ENCODE data around the gene SLC22A31. TPM values are rescaled to one million over a fixed set of nuclear protein-coding genes. Genes with fewer than 3 reads are reported as not detected.
A peak's percentile ranks its signal among the peaks of the same experiment; 100 is the strongest.

Gene SLC22A31
- total and polyA plus RNA-seq, 9 of the 15 experiments (the other 6 are each of a cell fraction or from before 2014, with no cell fraction given) = 0.29 to 2.2 (median 0.47) TPM; not detected in 3

DNA sequence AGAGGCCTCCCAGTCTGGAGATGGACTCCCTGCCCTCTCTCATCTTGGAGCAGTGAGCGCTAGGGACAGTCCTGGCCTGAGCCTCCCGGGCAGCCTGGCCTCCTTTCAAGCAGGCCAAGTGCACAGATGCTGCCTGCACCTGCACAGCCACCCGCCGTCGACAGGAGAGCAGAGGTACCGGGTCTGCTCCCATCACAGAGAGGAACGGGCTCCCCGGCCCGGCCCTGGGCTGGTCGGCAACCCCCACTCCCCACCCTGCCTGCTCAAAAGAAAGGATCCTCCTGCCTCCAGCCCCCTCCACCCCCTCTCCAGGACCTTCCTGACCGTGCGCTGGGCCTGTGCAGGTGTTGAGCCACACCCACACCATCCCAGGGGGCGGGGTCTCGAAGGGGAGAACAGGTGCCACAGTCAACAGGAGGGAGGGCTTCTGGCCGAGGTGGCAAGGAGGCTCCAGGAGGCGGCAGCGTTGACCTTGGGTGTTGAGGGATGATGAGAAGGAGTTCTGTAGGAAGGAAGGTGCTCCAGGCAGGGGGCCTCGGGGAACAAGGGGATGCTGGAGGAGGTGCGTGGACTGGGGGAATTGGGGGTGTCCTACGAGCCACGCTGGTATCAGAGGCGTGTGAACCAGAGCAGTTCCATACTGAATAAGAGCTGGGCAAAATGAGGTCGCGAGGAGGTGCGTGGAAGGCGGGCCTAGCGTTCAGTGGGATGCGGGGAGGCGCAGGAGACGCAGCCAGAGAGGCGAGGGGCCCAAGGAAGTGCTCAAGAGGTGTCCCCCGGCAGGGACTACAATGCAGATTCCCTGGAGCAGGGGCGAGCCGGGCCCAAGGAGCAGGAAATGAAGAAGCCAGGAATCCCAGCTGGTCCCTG is 29.8 kb downstream of the SLC22A31 start (continued):
- TF ChIP-seq, protein P1, sequence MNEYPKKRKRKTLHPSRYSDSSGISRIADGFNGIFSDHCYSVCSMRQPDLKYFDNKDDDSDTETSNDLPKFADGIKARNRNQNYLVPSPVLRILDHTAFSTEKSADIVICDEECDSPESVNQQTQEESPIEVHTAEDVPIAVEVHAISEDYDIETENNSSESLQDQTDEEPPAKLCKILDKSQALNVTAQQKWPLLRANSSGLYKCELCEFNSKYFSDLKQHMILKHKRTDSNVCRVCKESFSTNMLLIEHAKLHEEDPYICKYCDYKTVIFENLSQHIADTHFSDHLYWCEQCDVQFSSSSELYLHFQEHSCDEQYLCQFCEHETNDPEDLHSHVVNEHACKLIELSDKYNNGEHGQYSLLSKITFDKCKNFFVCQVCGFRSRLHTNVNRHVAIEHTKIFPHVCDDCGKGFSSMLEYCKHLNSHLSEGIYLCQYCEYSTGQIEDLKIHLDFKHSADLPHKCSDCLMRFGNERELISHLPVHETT (CRISPR knock-in tag; conservative IDR thresholded peaks at IDR 0.05 in 1 of 2, IDR thresholded peaks at IDR 0.05 in 1 of 2) = 0 out of 4 replicates have a peak, but pooled peaks of 1 of the 2 experiments have one; percentile 64
- TF ChIP-seq MAZ (CRISPR knock-in tag; conservative IDR thresholded peaks at IDR 0.05 in 1 of 2, IDR thresholded peaks at IDR 0.05 in 1 of 2) (peak in 1 of 2 experiments; percentile 20; a peak in 1 of 4 replicates), CEBPG (CRISPR knock-in tag; IDR thresholded peaks at IDR 0.05) (no peak), CEBPG (tag; conservative IDR thresholded peaks at IDR 0.05 in 1 of 2, IDR thresholded peaks at IDR 0.05 in 1 of 2) (no peak), HDAC2 (IDR thresholded peaks at IDR 0.05) (no peak), TBL1XR1 (IDR thresholded peaks at IDR 0.05; ENCODE audit: low read length in 2 of 2) (no peak), POLR2A (conservative IDR thresholded peaks at IDR 0.05) (no peak), MAFG (tag; conservative IDR thresholded peaks at IDR 0.05) (no peak), SRSF1 (IDR thresholded peaks at IDR 0.05; ENCODE audit: low read depth, low read length) (no peak), CBX2 (IDR thresholded peaks at IDR 0.05; ENCODE audit: insufficient read depth, low read length, poor library complexity, severe bottlenecking) (no peak), ZBTB7A (IDR thresholded peaks at IDR 0.05; ENCODE audit: borderline replicate concordance, control insufficient read depth, low read depth, low read length) (peak; percentile 10; the same call in 1 of the 2 replicates), MTA3 (IDR thresholded peaks at IDR 0.05; ENCODE audit: borderline replicate concordance) (peak; percentile 44; the same call in 1 of the 2 replicates), GATA2 (CRISPR knock-in tag; IDR thresholded peaks at IDR 0.05) (no peak), HNRNPLL (IDR thresholded peaks at IDR 0.05; ENCODE audit: low read depth, low read length, poor library complexity, severe bottlenecking) (peak; percentile 32), RCOR1 (IDR thresholded peaks at IDR 0.05; ENCODE audit: borderline replicate concordance in 1 of 2, low read depth in 2 of 2, low read length in 2 of 2) (no peak)
- TF ChIP-seq, protein P2, sequence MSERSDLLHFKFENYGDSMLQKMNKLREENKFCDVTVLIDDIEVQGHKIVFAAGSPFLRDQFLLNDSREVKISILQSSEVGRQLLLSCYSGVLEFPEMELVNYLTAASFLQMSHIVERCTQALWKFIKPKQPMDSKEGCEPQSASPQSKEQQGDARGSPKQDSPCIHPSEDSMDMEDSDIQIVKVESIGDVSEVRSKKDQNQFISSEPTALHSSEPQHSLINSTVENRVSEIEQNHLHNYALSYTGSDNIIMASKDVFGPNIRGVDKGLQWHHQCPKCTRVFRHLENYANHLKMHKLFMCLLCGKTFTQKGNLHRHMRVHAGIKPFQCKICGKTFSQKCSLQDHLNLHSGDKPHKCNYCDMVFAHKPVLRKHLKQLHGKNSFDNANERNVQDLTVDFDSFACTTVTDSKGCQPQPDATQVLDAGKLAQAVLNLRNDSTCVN (CRISPR knock-in tag; IDR thresholded peaks at IDR 0.05) = no peak
- TF ChIP-seq, protein P3, sequence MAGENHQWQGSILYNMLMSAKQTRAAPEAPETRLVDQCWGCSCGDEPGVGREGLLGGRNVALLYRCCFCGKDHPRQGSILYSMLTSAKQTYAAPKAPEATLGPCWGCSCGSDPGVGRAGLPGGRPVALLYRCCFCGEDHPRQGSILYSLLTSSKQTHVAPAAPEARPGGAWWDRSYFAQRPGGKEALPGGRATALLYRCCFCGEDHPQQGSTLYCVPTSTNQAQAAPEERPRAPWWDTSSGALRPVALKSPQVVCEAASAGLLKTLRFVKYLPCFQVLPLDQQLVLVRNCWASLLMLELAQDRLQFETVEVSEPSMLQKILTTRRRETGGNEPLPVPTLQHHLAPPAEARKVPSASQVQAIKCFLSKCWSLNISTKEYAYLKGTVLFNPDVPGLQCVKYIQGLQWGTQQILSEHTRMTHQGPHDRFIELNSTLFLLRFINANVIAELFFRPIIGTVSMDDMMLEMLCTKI (IDR thresholded peaks at IDR 0.05; ENCODE audit: partially characterized antibody) = no peak
- TF ChIP-seq, protein P4, sequence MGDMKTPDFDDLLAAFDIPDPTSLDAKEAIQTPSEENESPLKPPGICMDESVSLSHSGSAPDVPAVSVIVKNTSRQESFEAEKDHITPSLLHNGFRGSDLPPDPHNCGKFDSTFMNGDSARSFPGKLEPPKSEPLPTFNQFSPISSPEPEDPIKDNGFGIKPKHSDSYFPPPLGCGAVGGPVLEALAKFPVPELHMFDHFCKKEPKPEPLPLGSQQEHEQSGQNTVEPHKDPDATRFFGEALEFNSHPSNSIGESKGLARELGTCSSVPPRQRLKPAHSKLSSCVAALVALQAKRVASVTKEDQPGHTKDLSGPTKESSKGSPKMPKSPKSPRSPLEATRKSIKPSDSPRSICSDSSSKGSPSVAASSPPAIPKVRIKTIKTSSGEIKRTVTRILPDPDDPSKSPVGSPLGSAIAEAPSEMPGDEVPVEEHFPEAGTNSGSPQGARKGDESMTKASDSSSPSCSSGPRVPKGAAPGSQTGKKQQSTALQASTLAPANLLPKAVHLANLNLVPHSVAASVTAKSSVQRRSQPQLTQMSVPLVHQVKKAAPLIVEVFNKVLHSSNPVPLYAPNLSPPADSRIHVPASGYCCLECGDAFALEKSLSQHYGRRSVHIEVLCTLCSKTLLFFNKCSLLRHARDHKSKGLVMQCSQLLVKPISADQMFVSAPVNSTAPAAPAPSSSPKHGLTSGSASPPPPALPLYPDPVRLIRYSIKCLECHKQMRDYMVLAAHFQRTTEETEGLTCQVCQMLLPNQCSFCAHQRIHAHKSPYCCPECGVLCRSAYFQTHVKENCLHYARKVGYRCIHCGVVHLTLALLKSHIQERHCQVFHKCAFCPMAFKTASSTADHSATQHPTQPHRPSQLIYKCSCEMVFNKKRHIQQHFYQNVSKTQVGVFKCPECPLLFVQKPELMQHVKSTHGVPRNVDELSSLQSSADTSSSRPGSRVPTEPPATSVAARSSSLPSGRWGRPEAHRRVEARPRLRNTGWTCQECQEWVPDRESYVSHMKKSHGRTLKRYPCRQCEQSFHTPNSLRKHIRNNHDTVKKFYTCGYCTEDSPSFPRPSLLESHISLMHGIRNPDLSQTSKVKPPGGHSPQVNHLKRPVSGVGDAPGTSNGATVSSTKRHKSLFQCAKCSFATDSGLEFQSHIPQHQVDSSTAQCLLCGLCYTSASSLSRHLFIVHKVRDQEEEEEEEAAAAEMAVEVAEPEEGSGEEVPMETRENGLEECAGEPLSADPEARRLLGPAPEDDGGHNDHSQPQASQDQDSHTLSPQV (IDR thresholded peaks at IDR 0.05) = no peak
